GM19238 (cell line): ENCODE results near the gene MRPL55.

ENCODE experiments used
- DNase-seq: peaks from one replicate; pipeline ENCODE4 v3.0.0; 2011; ENCODE audit warnings: low spot score; ENCODE audit not compliant: insufficient read length

Gene MRPL55

DNA sequence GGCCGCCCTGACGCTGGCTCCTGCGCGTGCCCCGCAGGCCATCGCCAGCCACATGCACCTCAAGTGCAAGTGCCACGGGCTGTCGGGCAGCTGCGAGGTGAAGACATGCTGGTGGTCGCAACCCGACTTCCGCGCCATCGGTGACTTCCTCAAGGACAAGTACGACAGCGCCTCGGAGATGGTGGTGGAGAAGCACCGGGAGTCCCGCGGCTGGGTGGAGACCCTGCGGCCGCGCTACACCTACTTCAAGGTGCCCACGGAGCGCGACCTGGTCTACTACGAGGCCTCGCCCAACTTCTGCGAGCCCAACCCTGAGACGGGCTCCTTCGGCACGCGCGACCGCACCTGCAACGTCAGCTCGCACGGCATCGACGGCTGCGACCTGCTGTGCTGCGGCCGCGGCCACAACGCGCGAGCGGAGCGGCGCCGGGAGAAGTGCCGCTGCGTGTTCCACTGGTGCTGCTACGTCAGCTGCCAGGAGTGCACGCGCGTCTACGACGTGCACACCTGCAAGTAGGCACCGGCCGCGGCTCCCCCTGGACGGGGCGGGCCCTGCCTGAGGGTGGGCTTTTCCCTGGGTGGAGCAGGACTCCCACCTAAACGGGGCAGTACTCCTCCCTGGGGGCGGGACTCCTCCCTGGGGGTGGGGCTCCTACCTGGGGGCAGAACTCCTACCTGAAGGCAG, 50.0 kb downstream of the MRPL55 start:
- DNase-seq: no peak

DNA sequence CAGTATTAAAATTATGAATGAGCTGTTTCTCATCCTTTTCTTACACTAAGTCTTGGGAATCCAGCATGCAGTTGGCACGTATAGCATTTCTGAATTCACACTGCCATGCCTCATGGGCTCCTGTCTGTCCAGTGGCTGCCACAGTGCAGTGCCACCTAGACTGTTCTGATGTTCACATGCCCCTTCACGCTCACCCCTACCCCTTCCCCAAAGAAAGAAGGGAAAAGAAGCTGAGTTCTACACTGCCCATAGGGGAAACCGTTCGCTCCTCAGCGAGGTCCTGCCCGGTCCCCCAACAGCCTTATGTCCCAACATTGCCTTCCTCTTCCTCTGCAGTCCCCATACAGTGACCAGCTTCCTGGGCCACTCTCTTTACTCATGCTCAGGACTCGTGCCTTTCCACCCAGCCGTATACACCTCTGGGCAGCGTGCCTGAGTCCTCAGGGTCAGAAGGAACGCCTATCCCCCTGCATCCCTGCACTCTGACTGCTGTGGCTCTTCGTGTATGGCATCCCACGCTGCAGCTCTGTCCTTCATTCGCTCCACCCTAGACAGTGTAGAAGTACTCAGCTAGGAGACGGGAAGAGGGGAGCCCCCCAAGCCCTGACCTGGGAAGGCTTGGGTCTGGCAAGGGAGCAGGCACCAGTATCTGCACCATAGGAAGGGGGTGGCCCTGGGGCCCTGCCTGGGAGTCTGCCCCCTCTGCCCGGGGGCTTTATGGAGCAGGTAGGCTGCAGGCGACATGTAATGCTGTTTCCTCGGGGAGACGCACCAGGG, 50.7 kb downstream of the MRPL55 start:
- no peak for DNase-seq
